Common myeloid progenitor, CD34-positive (primary cell): ENCODE results near the gene KIAA1217.

Experiments used
- CTCF ChIA-PET: fragments of 350-600 bp; sonication (Branson Sonifier 250); formaldehyde crosslinking; loops from one replicate; lab custom pipeline; 2021; ENCODE audit warnings: antibody characterized with exemption; lab: Charles Lee
- POLR2A ChIA-PET: fragments of 350-600 bp; sonication (Branson Sonifier 250); formaldehyde crosslinking; loops from one replicate; lab custom pipeline; 2021; ENCODE audit warnings: antibody characterized with exemption; lab: Charles Lee
- DNase-seq, 3 donors: peaks; one replicate each; pipeline versions ENCODE4 v3.0.0 to v3.0.0-alpha.2; 2013
- H3K27ac ChIP-seq, 2 experiments: 1 replicate in 1 of 2; 2 replicates in 1 of 2; pipeline ENCODE4 v1.7.0; 2013; ENCODE audit warnings: inconsistent platforms in 2 of 2, low read length in 2 of 2, mild to moderate bottlenecking in 2 of 2, low read depth in 1 of 2, moderate library complexity in 1 of 2; ENCODE audit not compliant: severe bottlenecking in 2 of 2, insufficient read depth in 1 of 2, poor library complexity in 1 of 2
- H3K27me3 ChIP-seq, 5 experiments: replicated peaks in 2 of 5; 1 replicate in 3 of 5; 2 replicates in 2 of 5; pipeline versions ENCODE4 v1.6.1 to v1.7.0; 2013; ENCODE audit warnings: low read length in 4 of 5, mild to moderate bottlenecking in 2 of 5, moderate library complexity in 2 of 5, inconsistent platforms in 1 of 5; ENCODE audit not compliant: insufficient read depth in 5 of 5, control insufficient read depth in 4 of 5
- H3K36me3 ChIP-seq, 4 experiments: 1 replicate in 2 of 4; 2 replicates in 2 of 4; pipeline versions ENCODE4 v1.6.1 to v1.7.0; 2013; ENCODE audit warnings: low read length in 3 of 4, control low read depth in 1 of 4, mild to moderate bottlenecking in 1 of 4; ENCODE audit not compliant: control insufficient read depth in 4 of 4, insufficient read depth in 4 of 4
- H3K4me1 ChIP-seq, 4 experiments: 1 replicate in 3 of 4; 2 replicates in 1 of 4; pipeline versions ENCODE4 v1.6.1 to v1.7.1; 2013; ENCODE audit warnings: low read length in 3 of 4, mild to moderate bottlenecking in 3 of 4, control low read depth in 1 of 4, inconsistent platforms in 1 of 4, moderate library complexity in 1 of 4; ENCODE audit not compliant: control insufficient read depth in 4 of 4, insufficient read depth in 4 of 4; ENCODE audit errors: control extremely low read depth in 1 of 4
- H3K4me3 ChIP-seq, 7 experiments: 1 replicate in 4 of 7; 2 replicates in 3 of 7; pipeline versions ENCODE4 v1.5.1 to v1.7.0; 2013; ENCODE audit warnings: mild to moderate bottlenecking in 7 of 7, low read length in 6 of 7, moderate library complexity in 6 of 7, inconsistent platforms in 2 of 7, low read depth in 2 of 7, control low read depth in 1 of 7; ENCODE audit not compliant: insufficient read depth in 4 of 7, control insufficient read depth in 1 of 7; ENCODE audit errors: extremely low read depth in 1 of 7
- H3K9me3 ChIP-seq, 5 experiments: 1 replicate in 4 of 5; 2 replicates in 1 of 5; pipeline versions ENCODE4 v1.6.1 to v1.7.1; 2013; ENCODE audit warnings: low read length in 4 of 5, mild to moderate bottlenecking in 2 of 5, inconsistent platforms in 1 of 5, low read depth in 1 of 5, moderate library complexity in 1 of 5; ENCODE audit not compliant: control insufficient read depth in 4 of 5, insufficient read depth in 2 of 5; ENCODE audit errors: control extremely low read depth in 1 of 5
- WGBS: methylation state at CpG from one replicate; pipeline ENCODE4 v1.1.5; 2013; ENCODE audit not compliant: insufficient coverage; 5-methylcytosine and 5-hydroxymethylcytosine counted together

KIAA1217 gene

GRCh38 chr10:24254180-24254579, 45.2 kb downstream of the KIAA1217 start:
- H3K36me3 ChIP-seq: no peaks in the 10 kb centered on the region
- peaks cover 0 to 3% (median 0%) of the 10 kb centered on the region in 5 experiments for H3K27me3 ChIP-seq
- 100% methylated on average over 2 of the region's 3 CpGs for WGBS
- POLR2A ChIA-PET: no interaction called here
- H3K27ac ChIP-seq: no peak overlapping the region
- H3K9me3 ChIP-seq: no peaks in the 10 kb centered on the region
- peak overlapping the region in 1 of 7 experiments; percentile 4 for H3K4me3 ChIP-seq
- DNase-seq: no peak
- no peaks in the 10 kb centered on the region for H3K4me1 ChIP-seq
- CTCF ChIA-PET: no interaction called here

GRCh38 chr10:24255115-24255880, 46.4 kb downstream of the KIAA1217 start:
- no peaks in the 10 kb centered on the region for H3K4me1 ChIP-seq
- WGBS: 88% methylated on average over 14 of the region's 14 CpGs
- CTCF ChIA-PET: no interaction called here

GRCh38 chr10:24255881-24256311, 47.0 kb downstream of the KIAA1217 start:
- Histone ChIP-seq H3K4me1 (no peaks in the 10 kb centered on the region), H3K27me3 (peaks cover 0 to 3% (median 0%) of the 10 kb centered on the region in 5 experiments), H3K36me3 (no peaks in the 10 kb centered on the region), H3K4me3 (no peak overlapping the region), H3K9me3 (no peaks in the 10 kb centered on the region), H3K27ac (no peak overlapping the region)
- WGBS: 100% methylated on average over 2 of the region's 5 CpGs
- CTCF ChIA-PET: no interaction called here
- POLR2A ChIA-PET: no interaction called here
- no peak for DNase-seq

More at GRCh38 chr10:24255115-24255880, 46.4 kb downstream of the KIAA1217 start:
- POLR2A ChIA-PET: no interaction called here
- Histone ChIP-seq H3K36me3 (no peaks in the 10 kb centered on the region), H3K27ac (no peak overlapping the region), H3K9me3 (no peaks in the 10 kb centered on the region), H3K27me3 (peaks cover 0 to 3% (median 0%) of the 10 kb centered on the region in 5 experiments), H3K4me3 (no peak overlapping the region)
- no peak for DNase-seq

DNA sequence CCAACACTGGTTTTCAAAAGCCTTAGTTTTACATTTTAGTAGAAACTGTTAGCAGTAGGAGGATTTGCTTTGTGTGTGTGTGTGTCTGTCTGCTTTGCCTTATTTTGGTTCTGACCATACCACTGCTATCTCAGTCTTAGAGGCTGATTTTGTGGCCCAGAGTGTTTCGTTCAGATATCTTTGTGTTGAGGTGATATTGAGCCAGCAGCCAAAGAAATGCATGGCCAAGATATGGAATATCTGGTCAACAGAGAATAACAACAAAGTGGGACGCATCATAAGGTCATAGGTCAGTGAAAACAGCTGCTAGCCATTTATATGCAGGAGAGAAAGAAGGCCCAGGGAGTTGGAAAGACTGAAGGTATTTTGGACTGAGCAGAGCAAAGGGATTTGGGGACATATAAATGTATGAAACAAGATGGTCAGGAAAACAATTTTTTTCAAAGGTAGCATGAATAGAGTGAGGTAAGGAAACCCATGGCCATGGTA, 47.7 kb downstream of the KIAA1217 start:
- CTCF ChIA-PET: no interaction called here
- Histone ChIP-seq H3K36me3 (no peaks in the 10 kb centered on the region), H3K4me1 (no peaks in the 10 kb centered on the region), H3K27me3 (peaks cover 0 to 3% (median 0%) of the 10 kb centered on the region in 5 experiments), H3K27ac (no peak overlapping the region), H3K9me3 (no peaks in the 10 kb centered on the region), H3K4me3 (no peak overlapping the region)
- no peak for DNase-seq
- WGBS: 100% methylated on average over 2 of the region's 2 CpGs
- POLR2A ChIA-PET: no interaction called here

DNA sequence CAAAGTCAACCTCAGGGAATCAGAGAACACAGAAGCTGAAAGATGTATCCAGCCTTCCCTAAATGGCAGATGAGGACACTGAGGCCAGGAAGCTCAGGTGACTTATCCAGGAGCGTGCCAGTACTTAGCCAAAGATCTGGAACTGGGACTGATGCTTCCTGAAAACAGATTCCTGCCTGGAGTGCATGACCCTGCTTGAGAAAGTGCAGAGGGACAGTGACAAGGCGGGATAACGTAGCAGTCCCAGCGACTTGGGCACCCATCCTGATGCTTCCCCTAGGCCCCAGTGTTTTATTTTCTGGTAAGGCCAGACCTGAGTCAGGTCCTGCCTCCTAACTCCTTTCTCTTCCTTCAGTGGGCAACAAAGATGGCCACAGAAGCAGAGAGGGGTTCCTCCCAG, 48.6 kb downstream of the KIAA1217 start:
- H3K9me3 ChIP-seq: no peaks in the 10 kb centered on the region
- peaks cover 0 to 3% (median 0%) of the 10 kb centered on the region in 5 experiments for H3K27me3 ChIP-seq
- CTCF ChIA-PET: no interaction called here
- no peak overlapping the region for H3K4me3 ChIP-seq
- H3K4me1 ChIP-seq: no peaks in the 10 kb centered on the region
- WGBS: 95% methylated on average over 4 of the region's 4 CpGs
- no peak for DNase-seq
- POLR2A ChIA-PET: no interaction called here
- no peaks in the 10 kb centered on the region for H3K36me3 ChIP-seq
- no peak overlapping the region for H3K27ac ChIP-seq

DNA sequence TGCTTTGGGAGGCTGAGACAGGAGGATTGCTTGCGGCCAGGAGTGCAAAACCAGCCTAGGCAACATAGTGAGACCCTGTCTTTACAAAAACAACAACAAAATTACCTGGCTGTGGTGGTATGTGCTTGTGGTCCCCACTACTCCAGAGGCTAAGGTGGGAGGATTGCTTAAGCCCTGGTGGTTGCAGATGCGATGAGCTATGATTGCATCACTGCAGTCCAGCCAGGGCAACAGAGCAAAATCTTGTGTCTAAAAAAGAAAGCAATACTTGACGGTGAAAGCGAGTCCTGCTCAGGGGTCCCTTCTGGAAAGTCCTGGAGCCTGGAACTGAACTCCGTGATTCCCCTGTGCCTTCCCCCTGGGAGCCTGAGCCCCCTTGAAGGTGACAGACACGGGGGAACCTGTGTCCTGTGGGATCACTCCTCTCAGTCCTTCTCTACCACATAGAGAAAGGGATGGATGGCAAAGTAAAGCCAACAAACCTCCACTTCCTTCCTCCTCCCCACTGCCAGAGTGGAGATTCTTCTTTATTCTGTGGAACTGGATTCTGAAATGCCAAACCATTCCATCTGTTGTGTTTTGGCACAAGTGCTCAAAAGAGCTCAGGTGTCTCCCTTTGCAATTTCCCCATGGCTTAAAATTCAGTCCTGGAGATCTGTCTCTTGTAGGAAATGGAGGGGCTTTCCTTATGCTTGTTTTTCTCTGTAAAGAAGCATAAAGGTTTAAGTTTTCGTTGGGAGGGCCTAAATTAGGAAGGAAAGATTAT, 50.6 kb downstream of the KIAA1217 start:
- CTCF ChIA-PET: no interaction called here
- no peaks in the 10 kb centered on the region for H3K36me3 ChIP-seq
- no peaks in the 10 kb centered on the region for H3K4me1 ChIP-seq
- no peaks in the 10 kb centered on the region for H3K9me3 ChIP-seq
- no peak overlapping the region for H3K4me3 ChIP-seq
- peaks cover 0 to 3% (median 0%) of the 10 kb centered on the region in 5 experiments for H3K27me3 ChIP-seq
- no peak overlapping the region for H3K27ac ChIP-seq
- no peak for DNase-seq
- WGBS: 81% methylated on average over 6 of the region's 7 CpGs
- POLR2A ChIA-PET: no interaction called here

DNA sequence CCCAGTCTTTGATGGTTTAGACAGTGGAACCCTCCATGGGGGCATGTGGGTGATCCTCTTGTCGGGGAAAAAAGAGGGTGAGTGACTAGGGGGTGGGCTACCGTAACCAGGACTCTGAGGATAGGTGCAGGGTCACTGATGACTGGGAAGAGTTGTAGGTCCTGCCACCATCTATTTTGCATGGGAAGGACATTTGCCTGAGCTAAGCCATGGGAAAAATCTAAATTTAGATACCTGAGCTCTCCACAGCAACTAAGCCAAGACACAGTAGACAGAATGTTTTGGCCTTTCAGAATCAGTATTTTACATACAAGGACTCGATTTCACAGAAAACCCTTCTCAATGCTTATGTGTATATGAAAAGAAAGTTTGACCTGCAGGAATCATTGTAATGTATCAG, 52.7 kb downstream of the KIAA1217 start:
- Histone ChIP-seq H3K27ac (no peak overlapping the region), H3K36me3 (no peaks in the 10 kb centered on the region), H3K27me3 (peaks cover 0 to 2% (median 0%) of the 10 kb centered on the region in 5 experiments), H3K4me1 (no peaks in the 10 kb centered on the region), H3K4me3 (no peak overlapping the region), H3K9me3 (no peaks in the 10 kb centered on the region)
- ChIA-PET CTCF (no interaction called here), POLR2A (no interaction called here)
- no peak for DNase-seq
- 86% methylated on average over 1 of the region's 3 CpGs for WGBS
